Lower lobe of right lung (tissue), 2 donors: ENCODE results near the gene ADGRG4. TPM values are rescaled to one million over a fixed set of nuclear protein-coding genes. Genes with fewer than 3 reads are reported as not detected.
"Not testable (repeated sequence)": the region's sequence is repeated elsewhere in the genome, so short reads cannot be mapped to it uniquely, and the experiment has no call there.

Source experiments
- ATAC-seq, 2 donors: fragments of 200-7000 bp; cut with Tn5 transposase; one replicate each; pipeline ENCODE4 v1.9.1; 2020 to 2022; ENCODE audit warnings: mild to moderate bottlenecking in 2 of 2, moderate library complexity in 2 of 2
- DNase-seq: peaks from one replicate; pipeline ENCODE4 v3.0.0-alpha.2; 2020
- H3K27ac ChIP-seq: fragments of 200-600 bp; one replicate; pipeline ENCODE4 v1.8.0; 2022
- H3K27me3 ChIP-seq: fragments of 200-600 bp; one replicate; pipeline ENCODE4 v1.8.0; 2022; ENCODE audit warnings: low read depth
- H3K36me3 ChIP-seq: fragments of 200-600 bp; one replicate; pipeline ENCODE4 v1.8.0; 2022; ENCODE audit warnings: mild to moderate bottlenecking
- H3K4me1 ChIP-seq: fragments of 200-600 bp; one replicate; pipeline ENCODE4 v1.8.0; 2022
- H3K4me3 ChIP-seq: fragments of 200-600 bp; one replicate; pipeline ENCODE4 v1.8.0; 2022; ENCODE audit warnings: mild to moderate bottlenecking
- H3K9me3 ChIP-seq: fragments of 200-600 bp; one replicate; pipeline ENCODE4 v1.8.0; 2022
- intact Hi-C: fragments of 100-400 bp; cut with DNase I; formaldehyde crosslinking; loops from one replicate; pipeline ENCODE4 v1.11.0; 2022
- total RNA-seq: library from RNA; stranded (reverse); fragmentation: NEBNext Ultra II Directional; extraction: Animal tissue kit (Norgen Biotek cat#: 25700); gene quantifications from one replicate; pipeline ENCODE4 v1.2.1, GENCODE V29; 2021
- TF ChIP-seq, protein P1 (sequence below): fragments of 200-600 bp; IDR thresholded peaks from one replicate; pipeline ENCODE4 v1.8.0; 2022; ENCODE audit warnings: antibody characterized with exemption, mild to moderate bottlenecking
- donor health status: DM: no; HTN: yes; CAD: no; lungs with severe emphysema.

ADGRG4 gene
- total RNA-seq, 1 donor from 2014 or later: 0.27 TPM

DNA sequence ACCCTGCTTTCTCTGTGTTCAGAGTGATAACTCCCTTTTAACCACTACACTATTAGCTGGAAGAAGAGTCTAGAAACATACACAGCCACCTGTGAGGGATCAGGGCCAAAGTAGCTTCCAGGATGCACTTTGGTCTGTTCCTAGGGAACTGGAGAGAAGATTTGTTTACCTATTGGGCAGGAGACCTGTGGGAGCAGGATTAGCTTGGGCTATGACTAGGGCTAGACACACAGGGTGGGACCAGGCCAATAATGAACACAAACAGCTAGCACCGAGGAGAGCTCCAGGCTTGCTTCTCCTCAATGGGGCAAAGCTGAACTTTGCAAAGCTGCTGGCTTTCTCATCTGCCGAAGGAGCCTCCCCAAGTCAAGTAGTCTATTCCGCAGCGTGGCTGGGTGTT, 25.2 kb upstream of the ADGRG4 start:
- DNase-seq: no peak
- H3K27ac ChIP-seq: no peak overlapping the region
- H3K9me3 ChIP-seq: no peaks in the 10 kb centered on the region
- TF ChIP-seq, protein P1, sequence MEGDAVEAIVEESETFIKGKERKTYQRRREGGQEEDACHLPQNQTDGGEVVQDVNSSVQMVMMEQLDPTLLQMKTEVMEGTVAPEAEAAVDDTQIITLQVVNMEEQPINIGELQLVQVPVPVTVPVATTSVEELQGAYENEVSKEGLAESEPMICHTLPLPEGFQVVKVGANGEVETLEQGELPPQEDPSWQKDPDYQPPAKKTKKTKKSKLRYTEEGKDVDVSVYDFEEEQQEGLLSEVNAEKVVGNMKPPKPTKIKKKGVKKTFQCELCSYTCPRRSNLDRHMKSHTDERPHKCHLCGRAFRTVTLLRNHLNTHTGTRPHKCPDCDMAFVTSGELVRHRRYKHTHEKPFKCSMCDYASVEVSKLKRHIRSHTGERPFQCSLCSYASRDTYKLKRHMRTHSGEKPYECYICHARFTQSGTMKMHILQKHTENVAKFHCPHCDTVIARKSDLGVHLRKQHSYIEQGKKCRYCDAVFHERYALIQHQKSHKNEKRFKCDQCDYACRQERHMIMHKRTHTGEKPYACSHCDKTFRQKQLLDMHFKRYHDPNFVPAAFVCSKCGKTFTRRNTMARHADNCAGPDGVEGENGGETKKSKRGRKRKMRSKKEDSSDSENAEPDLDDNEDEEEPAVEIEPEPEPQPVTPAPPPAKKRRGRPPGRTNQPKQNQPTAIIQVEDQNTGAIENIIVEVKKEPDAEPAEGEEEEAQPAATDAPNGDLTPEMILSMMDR: no peak
- no peak for ATAC-seq
- no peaks in the 10 kb centered on the region for H3K4me1 ChIP-seq
- no peaks in the 10 kb centered on the region for H3K27me3 ChIP-seq
- H3K36me3 ChIP-seq: no peaks in the 10 kb centered on the region
- intact Hi-C loops: no loop called here
- H3K4me3 ChIP-seq: no peak overlapping the region

DNA sequence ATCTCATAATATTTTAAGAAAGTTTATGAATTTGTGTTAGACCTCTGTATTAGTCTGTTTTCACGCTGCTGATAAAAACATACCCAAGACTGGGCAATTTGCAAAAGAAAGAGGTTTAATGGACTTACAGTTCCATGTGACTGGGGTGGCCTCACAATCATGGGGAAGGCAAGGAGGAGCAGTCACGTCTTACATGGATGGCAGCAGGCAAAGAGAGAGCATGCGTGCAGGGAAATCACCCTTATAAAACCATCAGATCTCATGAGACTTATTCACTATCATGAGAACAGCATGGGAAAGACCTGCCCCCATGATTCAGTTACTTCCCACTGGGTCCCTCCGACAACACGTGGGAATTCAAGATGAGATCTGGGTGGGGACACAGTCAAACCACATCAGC, 14.4 kb upstream of the ADGRG4 start:
- H3K9me3 ChIP-seq, H3K36me3 ChIP-seq, H3K4me3 ChIP-seq, ATAC-seq, H3K27ac ChIP-seq, intact Hi-C loops, H3K4me1 ChIP-seq, DNase-seq, H3K27me3 ChIP-seq: not testable (repeated sequence)

DNA sequence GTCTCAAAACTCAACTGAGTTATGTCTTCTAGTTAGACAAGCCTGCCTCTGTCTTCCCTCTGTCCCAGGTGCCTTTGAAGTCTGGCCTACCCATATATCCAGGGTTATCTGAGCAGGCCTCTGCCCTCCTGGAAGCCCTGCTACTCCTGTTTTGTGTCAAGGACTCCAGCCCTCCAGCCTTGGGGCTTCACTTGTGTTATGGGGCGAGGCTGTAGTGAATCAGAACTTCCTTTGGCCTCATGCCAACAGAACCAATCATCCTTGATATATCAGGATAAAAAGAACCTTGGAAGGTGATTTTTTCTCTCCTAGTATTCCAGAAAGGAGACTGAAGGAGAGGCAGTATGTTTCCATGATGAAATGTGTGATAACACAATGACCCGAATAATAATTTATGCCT, 8.9 kb upstream of the ADGRG4 start:
- intact Hi-C loops: no loop called here
- H3K36me3 ChIP-seq: no peaks in the 10 kb centered on the region
- no peak overlapping the region for H3K4me3 ChIP-seq
- H3K27ac ChIP-seq: no peak overlapping the region
- H3K27me3 ChIP-seq: no peaks in the 10 kb centered on the region
- DNase-seq: no peak
- H3K4me1 ChIP-seq: no peaks in the 10 kb centered on the region
- TF ChIP-seq, protein P1: no peak
- no peak for ATAC-seq
- H3K9me3 ChIP-seq: no peaks in the 10 kb centered on the region

DNA sequence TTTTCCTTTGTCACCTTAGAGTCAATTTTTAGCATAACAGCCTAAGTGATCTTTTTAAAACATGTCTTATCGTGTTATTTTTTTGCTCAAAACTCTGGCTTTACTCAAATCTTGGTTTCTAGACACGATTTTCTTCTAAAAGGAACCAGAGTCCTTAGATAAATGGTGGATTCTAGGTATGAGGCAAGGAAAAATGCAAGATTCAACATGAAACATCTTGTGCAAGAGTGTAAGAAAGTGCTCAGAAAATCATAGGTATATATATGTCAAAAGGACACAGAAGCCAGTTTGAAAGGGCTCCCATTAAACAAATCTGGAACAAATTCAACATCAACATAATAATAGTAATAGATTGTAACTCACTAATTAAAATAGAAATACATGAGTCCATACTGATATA, 8.1 kb upstream of the ADGRG4 start:
- no peaks in the 10 kb centered on the region for H3K36me3 ChIP-seq
- H3K27me3 ChIP-seq: no peaks in the 10 kb centered on the region
- no peaks in the 10 kb centered on the region for H3K9me3 ChIP-seq
- H3K4me1 ChIP-seq: no peaks in the 10 kb centered on the region
- intact Hi-C loops: no loop called here
- H3K4me3 ChIP-seq: no peak overlapping the region
- ATAC-seq: no peak
- TF ChIP-seq, protein P1: no peak
- DNase-seq: no peak
- no peak overlapping the region for H3K27ac ChIP-seq

DNA sequence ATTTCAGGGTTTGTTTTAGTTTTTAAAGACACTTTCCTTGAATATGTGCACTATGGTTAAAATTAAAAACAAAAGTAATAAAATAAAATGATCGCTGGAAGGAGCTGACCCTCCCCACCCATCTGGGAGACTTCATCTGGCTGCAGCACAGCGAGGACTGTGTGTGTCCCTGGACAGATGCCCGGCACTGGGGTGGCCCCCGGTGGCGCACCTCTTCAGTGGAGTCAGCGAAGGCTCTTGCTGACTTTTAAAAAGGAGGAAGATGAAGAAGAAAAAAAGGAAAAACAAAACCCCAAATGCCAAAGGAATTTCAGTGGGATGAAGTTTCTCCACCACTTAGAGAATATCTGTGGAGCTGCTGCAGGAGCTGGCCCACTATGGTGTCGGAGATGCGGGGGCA, 5.4 kb upstream of the ADGRG4 start:
- DNase-seq: no peak

DNA sequence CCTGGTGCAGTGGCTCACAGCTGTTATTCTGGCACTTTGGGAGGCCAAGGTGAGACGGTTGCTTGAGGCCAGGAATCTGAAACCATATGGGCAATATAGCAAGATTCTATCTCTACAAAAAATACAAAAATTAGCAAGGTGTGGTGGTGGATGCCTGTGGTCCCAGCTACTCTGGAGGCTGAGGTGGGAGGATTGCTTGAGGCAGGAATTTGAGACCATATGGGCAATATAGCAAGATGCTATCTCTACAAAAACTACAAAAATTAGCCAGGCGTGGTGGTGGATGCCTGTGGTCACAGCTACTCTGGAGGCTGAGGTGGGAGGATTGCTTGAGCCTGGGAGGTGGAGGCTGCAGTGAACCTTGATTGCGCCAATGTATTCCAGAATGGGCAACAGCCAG, 2.3 kb downstream of the ADGRG4 start:
- ATAC-seq: no peak
- no peaks in the 10 kb centered on the region for H3K36me3 ChIP-seq
- DNase-seq: no peak
- intact Hi-C loops: no loop called here
- H3K27ac ChIP-seq: no peak overlapping the region
- no peaks in the 10 kb centered on the region for H3K27me3 ChIP-seq
- H3K4me1 ChIP-seq: no peaks in the 10 kb centered on the region
- no peaks in the 10 kb centered on the region for H3K9me3 ChIP-seq
- TF ChIP-seq, protein P1: no peak
- no peak overlapping the region for H3K4me3 ChIP-seq

More for the DNA sequence above, 5.4 kb upstream of the ADGRG4 start:
- Histone ChIP-seq H3K4me1 (no peaks in the 10 kb centered on the region), H3K27ac (no peak overlapping the region), H3K36me3 (no peaks in the 10 kb centered on the region), H3K9me3 (no peaks in the 10 kb centered on the region), H3K27me3 (no peaks in the 10 kb centered on the region), H3K4me3 (no peak overlapping the region)
- no peak for ATAC-seq
- intact Hi-C loops: no loop called here
- TF ChIP-seq, protein P1: no peak
